AG09309 (cell line): ENCODE results near the gene CADPS.

Experiments used
- DNase-seq: peaks from one replicate; pipeline ENCODE4 v3.0.0-alpha.2; 2010; ENCODE audit warnings: low read depth
- H3K4me3 ChIP-seq: 2 replicates; pipeline ENCODE4 v1.5.1; 2011; ENCODE audit warnings: mild to moderate bottlenecking, low read depth, low read length, moderate library complexity; ENCODE audit not compliant: control insufficient read depth
- TF ChIP-seq, protein P1 (sequence below): IDR thresholded peaks from 2 replicates; pipeline ENCODE4 v1.5.1; 2011; ENCODE audit warnings: mild to moderate bottlenecking, low read depth, low read length, inconsistent platforms; ENCODE audit not compliant: insufficient read depth, control insufficient read depth; ENCODE audit errors: missing control alignments

Gene CADPS

DNA sequence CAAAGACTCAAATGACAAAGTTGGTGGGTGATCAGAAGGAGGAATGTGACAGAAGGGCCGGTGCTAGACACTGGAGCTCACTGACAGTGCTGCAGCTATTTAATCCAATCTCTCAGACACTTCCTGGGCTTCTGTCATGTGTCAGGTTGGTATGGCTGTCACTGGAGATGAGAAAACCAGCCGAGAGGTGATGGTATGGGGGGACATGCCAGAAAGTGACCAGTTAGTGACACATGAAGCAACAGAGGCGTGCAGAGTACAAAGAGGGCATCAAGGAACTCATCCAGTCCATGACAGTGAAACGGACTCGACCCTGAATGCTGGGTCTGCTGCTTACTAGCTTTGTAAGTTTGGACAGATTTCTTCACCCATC, 219.5 kb downstream of the CADPS start:
- H3K4me3 ChIP-seq = no peak overlapping the region
- no peak for DNase-seq
- TF ChIP-seq, protein P1, sequence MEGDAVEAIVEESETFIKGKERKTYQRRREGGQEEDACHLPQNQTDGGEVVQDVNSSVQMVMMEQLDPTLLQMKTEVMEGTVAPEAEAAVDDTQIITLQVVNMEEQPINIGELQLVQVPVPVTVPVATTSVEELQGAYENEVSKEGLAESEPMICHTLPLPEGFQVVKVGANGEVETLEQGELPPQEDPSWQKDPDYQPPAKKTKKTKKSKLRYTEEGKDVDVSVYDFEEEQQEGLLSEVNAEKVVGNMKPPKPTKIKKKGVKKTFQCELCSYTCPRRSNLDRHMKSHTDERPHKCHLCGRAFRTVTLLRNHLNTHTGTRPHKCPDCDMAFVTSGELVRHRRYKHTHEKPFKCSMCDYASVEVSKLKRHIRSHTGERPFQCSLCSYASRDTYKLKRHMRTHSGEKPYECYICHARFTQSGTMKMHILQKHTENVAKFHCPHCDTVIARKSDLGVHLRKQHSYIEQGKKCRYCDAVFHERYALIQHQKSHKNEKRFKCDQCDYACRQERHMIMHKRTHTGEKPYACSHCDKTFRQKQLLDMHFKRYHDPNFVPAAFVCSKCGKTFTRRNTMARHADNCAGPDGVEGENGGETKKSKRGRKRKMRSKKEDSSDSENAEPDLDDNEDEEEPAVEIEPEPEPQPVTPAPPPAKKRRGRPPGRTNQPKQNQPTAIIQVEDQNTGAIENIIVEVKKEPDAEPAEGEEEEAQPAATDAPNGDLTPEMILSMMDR = no peak

DNA sequence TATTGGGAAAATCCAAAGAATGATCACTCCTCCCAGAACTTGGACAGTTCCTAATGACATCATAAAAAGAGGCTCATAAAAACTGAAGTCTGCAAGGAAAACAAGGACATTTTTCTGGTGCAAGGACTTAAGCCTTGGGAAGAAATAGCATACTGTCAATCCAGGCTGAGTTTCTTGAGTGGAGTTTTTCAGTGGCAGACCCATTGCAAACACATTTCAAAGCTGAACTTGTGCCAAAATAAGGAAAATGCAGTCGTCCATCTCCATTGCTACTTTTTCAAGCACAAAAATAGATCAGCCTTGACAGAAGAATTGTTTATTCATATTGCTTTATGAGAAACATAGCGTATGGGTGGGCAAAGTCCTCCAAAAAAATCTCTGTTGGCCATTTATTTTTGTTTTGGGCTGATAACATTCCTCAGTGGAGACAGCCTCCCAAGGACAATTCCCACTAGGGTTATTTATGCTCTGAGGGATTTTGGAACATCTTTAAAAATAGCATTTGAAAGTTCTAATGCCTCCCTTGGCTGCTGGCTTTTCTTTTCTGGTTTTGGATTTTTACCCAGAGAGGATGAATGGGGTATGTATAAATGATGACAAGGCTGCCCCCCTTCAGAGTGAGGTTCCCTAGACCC, 220.0 kb downstream of the CADPS start:
- no peak overlapping the region for H3K4me3 ChIP-seq
- DNase-seq = no peak
- TF ChIP-seq, protein P1 = no peak

GRCh38 chr3:62653796-62654195, 221.4 kb downstream of the CADPS start:
- TF ChIP-seq, protein P1 = no peak
- no peak for DNase-seq
- H3K4me3 ChIP-seq = no peak overlapping the region

DNA sequence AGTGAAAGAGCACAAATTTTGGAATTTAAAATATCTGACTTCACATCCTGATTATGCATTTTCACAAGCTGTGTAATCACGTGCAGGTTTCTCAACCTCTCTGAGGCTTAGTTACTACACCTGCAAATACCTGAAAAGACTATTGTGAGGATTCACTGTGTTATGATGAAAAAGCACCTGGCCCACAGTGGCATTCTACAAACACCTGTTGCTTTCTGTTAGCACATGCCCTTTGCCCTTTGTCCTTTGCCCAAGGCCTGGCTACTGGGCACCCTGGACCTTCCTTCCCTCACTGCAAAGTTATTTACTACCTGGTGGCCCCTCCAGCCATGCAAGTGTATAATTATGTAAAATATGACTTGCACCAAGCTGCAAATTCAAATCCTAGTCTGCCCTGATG, 227.5 kb downstream of the CADPS start:
- no peak for DNase-seq
- no peak overlapping the region for H3K4me3 ChIP-seq
- TF ChIP-seq, protein P1 = no peak

GRCh38 chr3:62644493-62644892, 230.7 kb downstream of the CADPS start:
- no peak for DNase-seq
- no peak overlapping the region for H3K4me3 ChIP-seq
- TF ChIP-seq, protein P1 = no peak

DNA sequence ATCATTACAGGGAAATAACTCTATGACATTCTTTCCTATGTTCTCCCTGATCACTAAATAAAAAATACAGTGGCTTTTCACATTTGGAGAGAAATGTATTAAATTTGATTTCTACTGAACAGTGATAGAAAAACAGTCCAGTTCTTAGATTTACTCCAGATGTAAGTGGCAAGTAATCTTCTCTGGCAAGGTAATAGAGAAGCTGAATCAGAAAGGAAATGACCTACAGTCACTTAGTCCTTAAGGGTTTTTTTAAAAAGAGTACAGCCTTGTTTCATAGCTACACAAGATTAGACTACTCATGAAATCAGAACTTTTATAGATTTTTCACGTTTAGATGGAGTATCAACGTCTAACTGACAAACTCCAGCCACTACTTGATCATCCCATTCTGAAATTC, 236.9 kb downstream of the CADPS start:
- TF ChIP-seq, protein P1 = no peak
- no peak overlapping the region for H3K4me3 ChIP-seq
- DNase-seq = no peak
